HG03039 (cell line): ENCODE results near the gene SFXN2.
"Not testable (repeated sequence)": the region's sequence is repeated elsewhere in the genome, so short reads cannot be mapped to it uniquely, and the experiment has no call there.

Source experiments
- ATAC-seq: cut with Tn5 transposase; IDR thresholded peaks from one replicate; pipeline ENCODE4 v1.9.1; 2021; ENCODE audit warnings: mild to moderate bottlenecking, moderate library complexity; ENCODE audit not compliant: unreplicated experiment

The SFXN2 gene, protein sequence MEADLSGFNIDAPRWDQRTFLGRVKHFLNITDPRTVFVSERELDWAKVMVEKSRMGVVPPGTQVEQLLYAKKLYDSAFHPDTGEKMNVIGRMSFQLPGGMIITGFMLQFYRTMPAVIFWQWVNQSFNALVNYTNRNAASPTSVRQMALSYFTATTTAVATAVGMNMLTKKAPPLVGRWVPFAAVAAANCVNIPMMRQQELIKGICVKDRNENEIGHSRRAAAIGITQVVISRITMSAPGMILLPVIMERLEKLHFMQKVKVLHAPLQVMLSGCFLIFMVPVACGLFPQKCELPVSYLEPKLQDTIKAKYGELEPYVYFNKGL

DNA sequence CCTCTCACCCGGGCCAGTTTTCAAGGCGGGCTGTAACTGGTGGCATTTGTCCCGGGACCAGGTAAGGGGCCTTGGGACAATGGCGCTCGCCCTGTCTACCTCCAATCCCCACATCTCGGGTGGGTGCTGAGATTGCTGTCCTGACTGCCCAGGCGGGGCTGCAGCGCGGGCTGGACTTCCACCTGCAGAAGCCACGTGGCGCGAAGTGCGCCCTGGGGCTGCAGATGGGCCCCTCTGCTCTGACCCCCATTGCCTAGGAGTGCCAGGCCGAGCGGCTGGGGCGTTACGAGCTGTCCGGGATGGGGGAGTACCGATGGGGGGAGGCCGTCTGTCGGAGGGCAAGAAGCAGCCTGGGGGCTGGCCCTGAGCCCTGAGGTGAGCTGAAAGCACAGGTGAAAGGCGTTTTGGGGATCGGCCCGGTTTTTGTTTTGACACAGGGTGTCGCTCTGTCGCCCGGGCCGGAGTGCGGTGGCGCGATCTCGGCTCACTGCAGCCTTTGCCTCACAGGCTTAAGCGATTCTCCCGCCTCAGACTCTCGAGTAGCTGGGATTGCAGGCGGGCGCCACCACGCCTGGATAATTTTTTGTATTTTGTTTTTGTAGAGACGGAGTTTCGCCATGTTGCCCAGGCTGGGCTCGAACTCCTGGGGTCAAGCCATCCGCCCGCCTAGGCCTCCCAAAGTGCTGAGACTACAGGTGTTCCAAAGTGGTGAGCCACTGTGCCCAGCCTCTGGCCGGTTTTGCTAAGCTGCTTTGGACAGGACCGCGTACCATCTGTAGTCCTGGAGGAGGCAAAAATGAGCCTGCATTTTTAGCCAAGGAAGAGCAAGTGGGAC is at the start of gene SFXN2:
TSS of gene SFXN2 (plus strand) at position 16 of the 835 bp plus-strand sequence. CDS start 12,001 bp downstream, outside the sequence.
- no peak for ATAC-seq

DNA sequence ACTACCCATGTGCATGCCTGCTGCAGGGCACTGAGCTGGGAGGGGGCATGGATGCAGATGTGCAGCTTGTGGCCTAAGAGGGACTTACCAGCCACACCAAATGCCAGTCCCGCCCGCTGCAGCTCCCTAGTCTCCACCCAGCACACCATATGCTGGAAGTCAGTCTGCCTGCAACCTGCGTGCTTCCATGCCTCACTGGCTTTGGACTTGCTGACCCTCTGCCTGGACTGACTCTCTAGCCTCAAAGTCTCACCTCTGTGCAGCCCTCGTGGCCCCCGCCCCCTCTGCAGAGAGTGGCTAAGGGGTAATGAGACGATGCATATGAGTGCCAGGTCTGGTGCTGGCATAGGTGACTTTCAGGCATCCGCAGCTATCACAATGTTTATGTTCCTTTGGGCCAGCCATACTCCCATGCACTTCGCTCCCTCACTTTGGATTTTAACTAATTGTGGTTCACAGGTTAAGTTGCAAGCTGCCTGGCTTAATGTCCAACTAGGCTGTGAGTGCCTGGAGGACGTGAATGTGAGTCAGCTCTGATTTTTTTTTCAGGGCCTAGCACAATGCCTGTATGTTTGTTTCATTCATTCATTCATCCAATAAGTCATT is 48.4 kb upstream of the SFXN2 start:
- ATAC-seq, result no peak

DNA sequence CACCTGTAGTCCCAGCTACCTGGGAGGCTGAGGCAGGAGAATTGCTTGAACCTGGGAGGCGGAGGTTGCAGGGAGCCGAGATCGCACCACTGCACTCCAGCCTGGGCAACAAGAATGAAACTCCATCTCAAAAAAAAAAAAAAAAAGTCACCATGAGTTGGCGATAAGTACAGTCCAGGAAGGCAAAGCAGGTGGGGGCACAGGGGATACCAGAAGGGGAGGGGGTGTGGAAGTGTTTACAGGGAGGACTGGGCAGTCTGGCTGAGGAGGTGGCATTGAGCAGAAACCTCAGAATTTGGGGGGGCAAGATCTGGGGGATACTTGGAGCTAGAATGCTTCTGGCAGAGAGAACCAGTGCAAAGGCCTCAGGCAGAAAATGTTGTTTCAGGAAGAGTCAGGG is 47.0 kb upstream of the SFXN2 start:
- not testable (repeated sequence) for ATAC-seq

DNA sequence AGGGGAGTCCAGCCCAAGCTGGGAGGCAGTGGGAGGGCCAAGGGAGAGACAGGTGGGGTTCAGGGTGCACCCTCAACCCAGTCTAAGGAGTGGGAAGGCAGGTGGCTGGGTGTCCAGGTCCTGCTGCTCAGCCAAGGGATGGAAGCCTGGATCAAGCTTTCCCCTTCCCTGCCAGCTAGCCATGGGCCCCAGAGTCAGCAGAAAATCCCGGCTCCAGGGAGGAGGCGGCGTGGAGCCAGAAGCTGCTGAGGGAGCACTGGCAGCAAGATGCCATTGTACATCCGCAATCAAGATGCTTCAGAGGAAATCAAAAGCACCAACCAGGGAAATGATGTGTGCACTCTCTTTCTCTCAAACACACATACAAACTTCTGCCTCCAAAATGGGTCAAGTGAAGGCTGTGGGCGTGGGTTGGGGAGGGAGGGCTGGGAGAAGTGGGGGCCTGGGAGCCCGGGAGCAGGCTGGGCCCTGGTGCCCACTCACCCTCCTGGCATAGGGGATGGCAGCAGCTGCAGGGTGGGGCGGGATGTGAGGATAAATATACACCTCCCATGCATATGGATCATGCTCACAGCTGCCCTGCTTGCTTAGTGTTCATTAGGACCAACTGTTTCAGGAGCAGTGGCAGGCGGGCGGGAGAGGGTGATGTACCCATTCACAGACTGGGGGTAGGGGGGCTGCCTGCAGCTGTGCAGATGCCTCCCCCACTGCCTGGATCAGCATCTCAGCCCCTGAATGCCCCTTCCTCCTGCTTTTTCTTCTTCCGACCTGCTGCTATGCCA is 45.9 kb upstream of the SFXN2 start:
- no peak for ATAC-seq

DNA sequence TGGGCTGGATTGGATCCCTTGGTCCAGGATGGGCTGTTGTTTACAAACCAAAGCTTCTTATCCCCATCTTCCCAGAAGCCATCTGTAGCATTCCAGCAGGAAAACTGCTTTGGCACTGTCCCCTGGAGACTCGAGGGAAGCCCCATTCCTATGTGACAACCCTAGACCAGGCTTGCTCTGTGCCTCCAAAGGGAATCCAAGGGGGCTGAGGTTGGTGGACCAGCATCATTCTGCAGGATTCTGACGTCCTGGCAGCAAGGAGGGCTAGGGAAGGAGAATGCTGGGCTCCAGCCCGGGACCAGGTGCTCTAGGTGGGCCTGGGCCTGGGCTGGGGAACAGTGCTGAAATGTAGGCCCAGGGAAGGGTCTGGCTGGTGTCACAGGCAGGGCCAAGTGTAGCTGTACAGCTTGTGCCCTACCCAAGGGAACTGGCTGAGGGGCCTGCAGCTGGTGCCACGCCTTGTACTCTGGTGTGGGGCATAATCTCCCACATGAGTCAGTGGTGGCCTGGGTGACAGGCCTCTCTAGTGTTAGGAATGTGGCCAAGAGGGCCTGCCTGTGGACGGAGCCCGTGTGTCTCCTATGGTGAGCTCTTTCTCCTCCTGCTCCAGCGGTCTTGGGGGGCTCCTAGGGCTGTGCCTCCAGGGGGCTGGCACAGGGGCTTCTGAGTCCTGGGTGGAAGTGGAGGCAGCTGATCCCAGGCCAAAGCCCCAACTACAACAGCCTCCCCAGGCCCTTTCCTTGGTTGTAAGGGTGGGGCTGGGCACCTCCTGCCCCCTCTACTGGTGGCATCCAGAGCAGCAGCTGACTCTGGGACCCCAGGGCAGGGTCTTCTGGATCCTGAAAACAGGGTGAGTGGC is 45.0 kb upstream of the SFXN2 start:
- no peak for ATAC-seq

DNA sequence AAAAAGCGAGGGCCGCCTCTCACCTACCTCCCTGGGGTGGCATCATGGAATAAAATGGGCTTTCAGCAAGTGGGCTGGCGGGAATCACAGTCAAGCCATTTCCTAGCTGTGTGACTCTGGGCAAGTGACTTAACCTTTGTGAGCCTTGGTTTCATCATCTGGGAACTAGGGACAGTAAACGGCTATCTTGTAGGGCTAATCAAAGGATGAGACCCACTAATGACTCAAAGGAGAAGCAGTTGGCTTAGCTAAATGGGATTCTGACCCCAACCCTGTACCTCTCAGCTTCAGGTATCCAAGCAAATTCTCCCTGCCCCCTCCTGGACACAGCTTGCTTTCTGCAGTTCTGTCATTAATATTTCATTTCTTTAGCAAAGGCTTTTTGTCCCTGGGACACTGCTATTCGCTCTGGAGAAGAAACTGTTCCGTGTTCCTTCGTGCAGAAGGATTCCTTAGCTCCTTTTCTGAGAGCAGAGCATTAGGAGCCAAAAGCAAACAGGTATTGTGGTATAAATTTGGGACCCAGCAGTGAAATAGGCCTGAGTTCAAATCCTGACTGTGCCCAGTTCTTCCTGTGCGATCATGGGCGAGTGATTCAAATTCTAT is 44.3 kb upstream of the SFXN2 start:
- no peak for ATAC-seq

DNA sequence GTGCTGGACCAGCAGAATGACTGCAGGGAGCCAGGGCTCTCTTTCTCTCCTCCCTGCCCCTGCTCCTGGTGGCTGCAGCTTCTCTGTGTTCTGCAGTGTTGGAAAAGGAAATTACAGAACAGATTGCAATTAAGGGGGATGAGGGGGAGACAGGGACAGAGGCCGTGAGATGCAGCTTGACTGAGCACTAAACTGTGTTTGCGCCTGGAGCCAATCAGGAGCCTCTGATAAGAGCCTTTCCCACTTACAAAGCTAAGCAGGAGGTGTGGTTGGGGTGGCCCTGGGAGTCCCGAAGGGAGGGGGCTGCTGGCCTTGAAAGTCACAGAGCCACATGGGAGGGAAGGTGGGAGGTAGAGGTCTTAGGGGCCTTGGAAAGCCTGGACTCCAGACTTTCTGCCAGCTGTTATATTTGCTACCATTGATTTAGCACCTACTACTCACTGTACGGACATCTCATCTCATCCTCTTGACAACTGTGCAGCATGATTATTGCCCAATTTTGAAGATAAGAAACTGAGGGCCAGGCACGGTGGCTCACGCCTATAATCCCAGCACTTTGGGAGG is 43.5 kb upstream of the SFXN2 start:
- no peak for ATAC-seq

DNA sequence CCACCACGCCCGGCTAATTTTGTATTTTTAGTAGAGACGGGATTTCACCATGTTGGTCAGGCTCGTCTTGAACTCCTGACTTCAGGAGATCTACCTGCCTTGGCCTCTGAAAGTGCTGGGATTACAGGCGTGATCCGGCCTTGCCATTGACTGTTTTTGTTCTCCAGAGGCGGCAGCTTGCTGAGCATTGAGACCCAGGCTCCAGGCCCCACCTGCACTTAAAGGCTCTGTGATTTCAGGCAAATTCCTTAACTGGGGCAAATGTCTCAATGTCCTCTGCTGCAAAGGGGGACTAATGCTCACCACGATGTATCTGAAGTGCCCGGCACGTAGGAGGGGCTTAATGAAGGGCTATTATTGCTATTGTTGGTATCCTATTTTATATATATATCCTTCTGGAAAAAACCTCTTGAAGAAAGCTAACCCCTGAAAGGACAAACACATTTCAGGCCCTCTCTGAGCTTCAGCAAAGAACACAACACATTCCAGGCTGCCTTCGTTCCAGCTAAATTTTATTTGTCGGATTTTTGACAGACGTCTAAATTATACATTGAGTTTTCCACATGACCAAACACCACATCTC is 41.1 kb upstream of the SFXN2 start:
- ATAC-seq, result no peak

DNA sequence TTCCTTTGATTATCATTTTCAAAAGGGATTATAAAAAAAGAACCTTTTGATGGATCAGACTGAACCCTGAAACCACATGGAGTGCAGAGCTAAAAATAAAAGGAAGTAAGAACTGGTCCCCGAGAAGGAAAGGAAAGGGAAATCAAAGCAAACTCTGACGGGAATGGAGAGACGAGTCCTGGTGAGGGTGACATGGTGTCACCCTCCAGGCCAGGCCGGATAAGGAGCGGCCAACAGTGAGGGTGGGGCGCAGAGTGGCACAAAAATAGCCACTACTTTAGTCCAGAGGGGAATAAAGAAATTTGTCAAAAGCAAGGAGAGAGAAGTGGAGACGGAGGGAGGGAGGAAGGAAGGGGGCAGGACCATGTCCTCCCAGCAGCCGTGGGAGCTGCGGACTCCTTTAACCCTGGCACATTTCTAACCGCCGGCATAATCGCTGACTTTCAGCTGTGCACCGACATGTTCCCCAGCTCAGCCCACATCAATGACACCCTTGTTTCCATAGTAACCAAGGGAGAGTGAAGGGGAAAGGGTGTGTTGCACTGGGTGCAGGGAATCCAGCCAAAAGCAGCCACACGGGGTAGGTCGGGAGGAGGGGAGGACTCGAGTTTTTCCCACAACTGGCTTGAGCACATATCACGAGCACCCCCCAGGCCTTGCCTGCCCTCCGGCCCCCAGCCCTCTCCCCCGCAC is 40.5 kb upstream of the SFXN2 start:
- ATAC-seq, result no peak

DNA sequence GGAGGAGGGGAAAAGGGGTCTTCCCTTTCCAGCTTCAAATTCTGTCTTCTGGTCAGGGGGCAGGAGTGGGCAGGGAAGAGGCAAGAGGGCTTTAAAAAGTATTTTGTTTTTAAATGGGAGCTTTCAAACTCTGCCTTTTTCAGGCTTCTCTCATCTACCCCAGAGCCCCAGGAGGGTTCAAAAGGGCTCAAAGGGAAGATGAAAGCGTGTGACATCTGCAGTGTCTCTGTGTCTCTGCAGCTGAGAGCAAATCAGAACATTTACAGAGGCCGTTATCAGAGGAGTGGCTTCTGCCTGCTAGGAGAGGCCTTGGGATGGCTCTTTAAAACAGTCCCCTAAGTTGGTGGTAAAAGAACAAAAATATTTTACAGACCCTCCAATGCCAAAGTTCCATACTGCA is 39.9 kb upstream of the SFXN2 start:
- ATAC-seq, result no peak

DNA sequence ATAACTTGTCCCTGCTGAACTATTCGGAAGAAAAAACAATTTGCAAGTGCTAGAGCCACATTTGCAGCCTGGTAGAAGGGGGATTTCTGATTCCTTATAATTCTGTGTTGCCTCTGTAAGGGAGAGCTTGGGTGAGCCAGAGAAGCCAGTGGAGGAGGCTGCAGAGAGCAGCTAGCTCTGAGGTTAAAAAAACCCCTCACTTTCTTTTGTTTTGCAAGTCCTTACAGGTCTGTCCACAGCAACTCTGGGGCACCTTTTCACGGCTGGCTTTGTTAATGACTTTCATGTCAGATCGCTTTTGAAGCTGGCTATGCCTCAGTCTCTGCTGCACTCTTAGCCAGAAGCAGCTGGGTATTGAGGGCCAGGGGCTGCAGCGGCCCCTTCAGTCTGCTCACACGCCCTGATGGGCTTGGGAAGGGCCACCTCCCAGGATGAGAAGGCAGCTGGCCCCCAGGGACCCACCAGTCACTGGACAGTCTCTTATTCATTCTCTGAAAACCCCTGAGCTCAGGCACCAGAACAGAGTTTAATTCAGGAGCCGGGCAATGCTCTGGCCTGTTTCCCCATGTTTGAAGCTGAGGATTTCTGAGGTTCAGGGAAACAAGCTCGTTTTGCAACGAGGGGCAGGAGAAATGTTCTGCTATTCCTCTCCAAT is 39.3 kb upstream of the SFXN2 start:
- ATAC-seq, result no peak

DNA sequence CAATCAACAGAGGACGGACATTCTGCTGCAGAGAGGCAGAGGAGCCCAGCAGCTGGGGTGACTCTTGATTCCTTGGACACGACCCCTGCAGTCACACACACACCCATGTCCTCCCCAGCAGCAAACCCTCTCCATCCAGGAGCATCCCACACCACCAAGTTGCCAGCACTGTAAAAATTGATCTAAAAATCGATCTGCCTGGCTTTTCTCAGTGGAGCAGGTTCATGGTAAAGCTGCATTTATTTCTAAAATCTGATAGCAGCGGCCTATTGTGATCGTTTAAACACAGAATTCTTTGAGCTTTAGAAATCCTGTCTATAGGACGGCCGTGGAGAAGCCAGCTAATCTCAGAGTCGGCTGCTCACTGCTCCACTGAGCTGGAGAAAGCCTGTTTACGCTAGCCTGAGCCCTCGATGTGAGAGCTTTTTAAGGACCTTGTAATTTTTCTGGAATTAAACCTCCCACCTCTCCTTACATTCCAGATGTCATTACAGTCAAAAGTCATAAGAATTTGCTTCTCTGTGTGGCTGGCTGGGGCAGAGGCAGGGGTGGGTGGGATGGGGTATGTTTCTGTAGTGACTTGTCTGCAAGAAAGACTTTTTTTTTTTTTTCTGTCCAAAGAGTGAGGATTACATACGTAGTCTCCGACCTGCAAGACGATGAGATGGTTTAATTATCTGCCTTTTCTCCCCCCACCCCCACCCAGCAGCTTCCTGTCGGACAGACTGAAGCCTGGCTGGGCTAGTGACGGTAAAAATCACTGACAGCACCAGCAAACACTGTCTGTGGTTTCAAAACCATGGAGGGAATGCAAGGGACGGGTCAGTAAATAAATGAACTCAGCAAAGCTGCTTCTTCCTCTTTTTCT is 38.5 kb upstream of the SFXN2 start:
- no peak for ATAC-seq

DNA sequence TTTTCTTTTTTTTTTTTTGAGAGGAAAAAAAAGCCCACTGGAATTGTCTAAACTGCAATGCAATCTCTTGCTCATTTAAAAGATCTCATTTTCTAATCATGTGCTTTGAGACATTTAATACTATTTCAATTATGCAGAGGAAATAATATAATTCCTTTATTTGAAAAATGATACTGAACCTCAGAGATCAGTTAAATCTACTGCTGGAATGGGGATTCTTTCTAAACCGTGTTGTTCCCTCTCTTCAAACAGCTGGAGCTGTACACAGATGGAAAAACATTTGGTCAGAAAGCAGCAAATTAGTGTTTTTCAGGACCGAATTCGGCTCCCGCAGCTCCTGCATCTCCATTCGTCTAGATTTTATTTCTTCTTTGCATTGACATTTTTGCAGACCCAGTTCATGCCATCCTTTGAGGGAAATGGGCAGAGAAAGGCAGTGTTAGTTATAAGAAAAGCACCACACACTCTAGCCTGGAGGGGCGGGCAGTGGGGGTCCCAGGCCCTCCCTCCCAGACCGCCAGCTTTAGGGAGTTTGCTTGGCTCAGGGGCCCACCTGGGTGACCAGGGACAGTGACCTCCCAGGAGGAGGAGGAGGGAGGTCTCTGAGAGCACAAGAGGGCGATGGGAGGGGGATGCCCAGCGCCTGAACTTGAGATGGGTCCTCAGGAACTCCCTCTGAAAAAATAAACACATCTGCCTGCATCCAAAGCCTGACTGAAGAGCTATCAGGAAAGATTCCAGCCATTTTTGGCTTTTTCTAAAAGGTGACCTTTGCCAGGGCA is 37.7 kb upstream of the SFXN2 start:
- no peak for ATAC-seq

DNA sequence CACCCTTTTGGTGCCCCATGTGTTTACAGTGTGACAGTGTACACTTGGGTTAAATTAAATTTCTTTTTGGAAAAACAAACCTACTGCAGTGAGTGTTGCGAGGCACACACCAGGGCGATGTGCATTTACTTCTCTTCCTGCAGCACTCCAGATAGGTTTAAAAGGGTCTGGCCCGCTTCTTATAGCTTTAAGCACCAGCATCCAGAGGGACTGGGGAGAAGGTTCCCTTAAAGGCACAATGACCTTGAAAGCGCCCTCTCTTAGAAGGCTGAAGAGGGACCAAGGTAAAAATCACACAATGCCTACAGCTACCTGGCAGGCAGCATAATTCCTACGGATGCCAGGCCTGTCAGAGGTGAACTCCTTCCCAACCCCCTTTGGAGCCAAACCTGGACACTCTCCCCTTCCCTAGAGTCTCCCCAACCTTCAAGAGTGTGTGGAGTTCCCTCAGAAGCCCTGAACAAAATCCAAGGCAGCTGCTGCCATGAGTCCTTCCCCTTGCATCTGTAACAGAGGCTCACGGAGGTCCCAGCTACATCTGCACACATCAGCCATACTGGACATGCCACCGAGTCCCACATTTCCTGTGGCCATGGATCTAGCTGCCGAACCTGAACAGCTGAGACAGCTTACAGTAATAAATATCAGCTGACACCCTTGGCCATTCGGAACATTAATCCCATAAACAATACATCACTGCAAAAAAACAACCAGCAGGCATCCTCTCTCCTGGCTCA is 36.9 kb upstream of the SFXN2 start:
- no peak for ATAC-seq

DNA sequence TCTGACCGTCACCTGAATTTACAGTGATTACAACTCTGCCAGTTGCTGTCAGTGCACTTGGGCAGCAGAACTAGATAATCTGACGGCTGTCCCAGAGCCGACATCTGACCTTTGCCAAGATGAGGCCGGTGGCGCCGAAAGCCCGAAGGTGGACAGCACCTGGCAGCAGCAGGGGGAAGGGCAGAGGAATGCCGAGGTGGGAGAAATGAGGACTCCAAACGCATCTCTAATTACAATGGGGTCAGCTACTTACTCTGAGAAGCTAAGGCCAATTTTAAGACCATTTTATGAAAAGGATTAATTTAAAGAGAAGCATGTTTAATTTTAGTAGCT is 36.4 kb upstream of the SFXN2 start:
- no peak for ATAC-seq

DNA sequence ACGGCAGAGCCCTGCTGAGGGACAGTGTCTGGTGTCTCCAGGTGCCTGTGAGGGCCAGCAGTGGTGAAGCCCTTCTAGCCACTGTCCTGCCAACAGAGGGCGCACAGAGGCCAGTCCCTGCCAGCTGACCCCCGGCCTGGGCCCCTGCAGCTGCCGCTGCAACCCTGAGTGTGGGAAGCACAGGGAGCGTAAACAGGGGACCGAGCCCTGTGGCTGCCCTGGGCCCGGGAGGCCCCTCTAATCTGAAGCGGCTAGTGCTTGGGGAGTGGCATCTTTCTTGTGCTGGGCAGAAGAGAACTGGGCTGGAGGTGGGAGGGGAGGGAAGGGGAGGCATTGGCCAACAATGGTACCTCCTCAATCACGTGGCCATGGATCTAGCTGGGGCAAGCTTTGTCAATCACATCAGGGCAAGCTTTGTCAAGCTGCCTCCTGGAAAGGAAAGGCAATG is 35.6 kb upstream of the SFXN2 start:
- ATAC-seq, result no peak
